ENCODE measurements around the gene TPCN1. TPM values are rescaled to one million over a fixed set of nuclear protein-coding genes. Genes with fewer than 3 reads are reported as not detected.

Gene TPCN1
- total and polyA plus RNA-seq, 2 of the 8 experiments (the other 6 are each of a cell fraction or from before 2014, with no cell fraction given) = 14.9 to 21.4 TPM

GRCh38 chr12:113254298-113254697 lies 33.0 kb downstream of the TPCN1 start:
- FAIRE-seq = no peak
- TF ChIP-seq CHD1 (IDR thresholded peaks at IDR 0.05; ENCODE audit: low read depth, low read length) (no peak), JUND (IDR thresholded peaks at IDR 0.05; ENCODE audit: low read length) (no peak), SRF (IDR thresholded peaks at IDR 0.05; ENCODE audit: low read depth, low read length) (no peak), SIN3A (conservative IDR thresholded peaks at IDR 0.05 in 1 of 2, IDR thresholded peaks at IDR 0.05 in 1 of 2; ENCODE audit: low read depth in 1 of 2, low read length in 2 of 2) (no peak), KDM1A (IDR thresholded peaks at IDR 0.05; ENCODE audit: borderline replicate concordance, low read length) (no peak), BCL11A (IDR thresholded peaks at IDR 0.05; ENCODE audit: low read depth in 2 of 2, low read length in 2 of 2) (no peak), RNF2 (IDR thresholded peaks at IDR 0.05; ENCODE audit: borderline replicate concordance, low read depth, low read length, missing control alignments, poor library complexity, severe bottlenecking) (no peak), EGR1 (IDR thresholded peaks at IDR 0.05; ENCODE audit: borderline replicate concordance, low read depth, low read length) (no peak), CBX5 (IDR thresholded peaks at IDR 0.05; ENCODE audit: low read depth, low read length) (no peak), RBBP5 (IDR thresholded peaks at IDR 0.05; ENCODE audit: borderline replicate concordance, low read depth, low read length) (no peak), CHD2 (IDR thresholded peaks at IDR 0.05; ENCODE audit: low read length) (no peak), USF2 (IDR thresholded peaks at IDR 0.05; ENCODE audit: low read length) (no peak), FOSL1 (IDR thresholded peaks at IDR 0.05; ENCODE audit: insufficient read depth, low read depth, low read length) (no peak)

More at GRCh38 chr12:113254298-113254697, 33.0 kb downstream of the TPCN1 start:
- Histone ChIP-seq H3K36me3 (ENCODE audit: control insufficient read depth in 2 of 4, insufficient read depth in 4 of 4, low read length in 3 of 4) (no peaks in the 10 kb centered on the region), H3K4me2 (ENCODE audit: insufficient read depth in 1 of 2, low read depth in 2 of 2, low read length in 2 of 2) (no peak overlapping the region), H3K9ac (replicated peaks in 1 of 4; ENCODE audit: extremely low read depth in 1 of 4, low read depth in 3 of 4, low read length in 3 of 4) (no peak overlapping the region), H2BK120ac (replicated peaks; ENCODE audit: low read depth, low read length) (no peak overlapping the region), H3K56ac (replicated peaks; ENCODE audit: insufficient read length, low read depth, low read length) (no peak overlapping the region), H3K23ac (ENCODE audit: insufficient read length) (no peak overlapping the region), H2BK5ac (ENCODE audit: low read depth, low read length) (no peak overlapping the region), H3K27ac (ENCODE audit: low read depth, low read length) (no peak overlapping the region), H3K4ac (replicated peaks; ENCODE audit: insufficient read length, low read depth, low read length) (no peak overlapping the region), H4K8ac (ENCODE audit: extremely low read depth, insufficient read depth, low read length) (no peak overlapping the region), H2AK5ac (ENCODE audit: low read depth, low read length) (no peak overlapping the region), H2BK20ac (ENCODE audit: low read length) (no peak overlapping the region), H3K23me2 (ENCODE audit: low read depth, low read length) (no peaks in the 10 kb centered on the region), H3K14ac (ENCODE audit: insufficient read length) (no peak overlapping the region), H3K27me3 (replicated peaks in 1 of 4; ENCODE audit: control insufficient read depth in 3 of 4, extremely low read depth in 1 of 4, insufficient read depth in 3 of 4, low read length in 3 of 4) (no peaks in the 10 kb centered on the region), H3K79me2 (ENCODE audit: control insufficient read depth in 1 of 2, insufficient read depth in 2 of 2, low read length in 2 of 2) (no peaks in the 10 kb centered on the region), H3K18ac (ENCODE audit: extremely low read depth, low read length) (no peak overlapping the region), H2AFZ (ENCODE audit: low read length) (no peak overlapping the region), H3K79me1 (ENCODE audit: low read depth, low read length) (no peaks in the 10 kb centered on the region), H2BK12ac (ENCODE audit: low read depth, low read length) (no peak overlapping the region), H3K4me3 (ENCODE audit: extremely low read depth in 1 of 4, insufficient read depth in 2 of 4, low read depth in 3 of 4, low read length in 4 of 4) (no peak overlapping the region), H3K4me1 (replicated peaks in 1 of 4; ENCODE audit: control insufficient read depth in 3 of 4, insufficient read depth in 4 of 4, low read length in 3 of 4) (peaks cover 0 to 3% (median 0%) of the 10 kb centered on the region in 4 experiments; a peak in 2 of 7 replicates), H4K91ac (replicated peaks; ENCODE audit: insufficient read length, low read length) (no peak overlapping the region), H3K9me3 (ENCODE audit: insufficient read depth in 2 of 2, low read depth in 1 of 2, low read length in 1 of 2) (no peaks in the 10 kb centered on the region), H4K20me1 (replicated peaks in 1 of 2; ENCODE audit: control insufficient read depth in 1 of 2, insufficient read depth in 2 of 2, low read length in 2 of 2) (no peaks in the 10 kb centered on the region), H4K5ac (ENCODE audit: insufficient read length, low read depth, low read length) (no peak overlapping the region), H2BK15ac (ENCODE audit: low read length) (no peak overlapping the region)
- POLR2A ChIA-PET (ENCODE audit: partially characterized antibody) = interaction anchor here (1.3 to 1.9 kb wide), 3 partner anchors 8 to 69 kb away, joined by 3 to 13 read pairs (median 3); partner anchors contain the start of genes DDX54 and RITA1
- CTCF ChIA-PET (ENCODE audit: partially characterized antibody) = interaction anchor here (1.2 to 1.7 kb wide), 3 partner anchors 10 to 21 kb away, joined by 4 to 6 read pairs (median 5); no protein-coding TSS in a partner anchor
- WGBS, 2 experiments (ENCODE audit: extremely low coverage in 1 of 2, insufficient coverage in 1 of 2, insufficient read length in 1 of 2, insufficient replicate concordance in 2 of 2, low coverage in 1 of 2, low lambda C conversion rate in 2 of 2, missing lambda C conversion rate in 1 of 2) = 90% methylated on average over 4 of the region's 4 CpGs; no CpG with 5 or more reads in 1 of the 2 experiments
- DNase-seq (ENCODE audit: low read depth in 1 of 2, low spot score in 2 of 2) = no peak

Data from H1 (cell line).